GM18909 (cell line): Measurements from ENCODE around the gene SERTAD3.
A peak's percentile ranks its signal among the peaks of the same experiment; 100 is the strongest.
"Not testable (repeated sequence)": the region's sequence is repeated elsewhere in the genome, so short reads cannot be mapped to it uniquely, and the experiment has no call there.

Source experiments
- ATAC-seq: cut with Tn5 transposase; IDR thresholded peaks from one replicate; pipeline ENCODE4 v1.9.1; 2021; ENCODE audit warnings: mild to moderate bottlenecking; ENCODE audit not compliant: unreplicated experiment, poor library complexity

Gene SERTAD3

DNA sequence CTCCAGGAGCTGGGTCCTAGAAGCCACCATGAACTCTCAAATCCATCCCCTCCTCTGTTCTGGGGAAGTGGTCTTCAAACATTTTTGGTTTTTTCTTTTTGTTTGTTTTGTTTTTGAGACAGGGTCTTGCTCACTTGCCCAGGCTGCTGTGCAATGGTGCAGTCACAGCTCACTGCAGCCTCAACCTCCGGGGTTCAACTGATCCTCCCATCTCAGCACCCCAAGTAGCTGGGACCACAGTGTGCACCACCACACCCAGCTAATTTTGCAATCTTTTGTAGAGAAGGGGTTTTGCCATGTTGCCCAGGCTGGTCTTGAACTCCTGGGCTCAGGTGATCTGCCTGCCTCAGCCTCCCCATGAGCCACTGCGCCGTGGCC is 14.5 kb upstream of the SERTAD3 start:
- no peak for ATAC-seq

DNA sequence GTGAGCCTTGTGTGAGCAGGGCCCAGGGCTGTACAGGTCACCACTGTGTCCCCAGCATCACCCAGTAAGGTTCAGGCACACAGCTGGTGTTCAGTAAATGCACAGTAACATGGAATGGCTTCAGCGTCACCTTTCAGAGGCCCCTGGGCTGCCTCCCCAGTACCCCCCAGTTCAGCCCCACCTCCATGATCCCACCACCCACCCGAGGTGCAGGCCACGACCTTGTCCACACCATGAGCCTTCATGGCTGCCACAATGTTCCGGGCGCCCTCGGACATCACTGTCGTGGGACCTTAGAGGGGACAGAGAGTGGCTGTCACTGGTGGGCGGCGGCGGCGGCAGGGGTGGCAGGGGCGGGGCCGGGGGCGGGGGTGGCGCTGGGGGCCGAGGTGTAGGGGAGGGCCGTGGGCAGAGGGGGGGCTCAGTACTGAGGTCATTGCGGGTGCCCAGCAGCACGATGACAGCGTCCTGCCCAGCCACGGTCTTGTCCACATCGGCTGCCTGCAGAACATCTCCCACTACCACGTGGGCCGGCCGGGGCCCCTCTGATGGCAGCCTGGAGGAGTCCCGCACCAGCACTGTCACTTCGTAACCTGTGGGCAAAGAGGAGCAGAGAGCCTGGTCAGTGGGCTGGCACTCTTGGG is 13.9 kb upstream of the SERTAD3 start:
- ATAC-seq: no peak

DNA sequence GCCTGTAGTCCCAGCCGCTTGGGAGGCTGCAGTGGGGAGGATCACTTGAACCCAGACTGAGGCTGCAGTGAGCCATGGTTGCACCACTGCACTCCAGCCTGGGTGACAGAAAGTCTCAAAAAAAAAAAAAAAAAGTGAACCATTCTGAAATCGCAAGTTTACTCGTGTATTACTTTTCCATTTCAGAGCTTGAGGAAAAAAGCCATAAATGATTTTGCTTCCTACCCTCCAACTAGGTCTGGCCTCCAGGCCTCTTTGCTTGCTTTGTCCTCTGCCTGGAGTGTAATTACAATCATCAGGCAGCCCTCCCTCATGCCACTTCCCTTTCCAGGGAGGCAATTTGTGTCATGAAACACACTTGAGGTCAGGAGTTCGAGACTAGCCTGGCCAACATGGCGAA is 12.9 kb upstream of the SERTAD3 start:
- no peak for ATAC-seq

DNA sequence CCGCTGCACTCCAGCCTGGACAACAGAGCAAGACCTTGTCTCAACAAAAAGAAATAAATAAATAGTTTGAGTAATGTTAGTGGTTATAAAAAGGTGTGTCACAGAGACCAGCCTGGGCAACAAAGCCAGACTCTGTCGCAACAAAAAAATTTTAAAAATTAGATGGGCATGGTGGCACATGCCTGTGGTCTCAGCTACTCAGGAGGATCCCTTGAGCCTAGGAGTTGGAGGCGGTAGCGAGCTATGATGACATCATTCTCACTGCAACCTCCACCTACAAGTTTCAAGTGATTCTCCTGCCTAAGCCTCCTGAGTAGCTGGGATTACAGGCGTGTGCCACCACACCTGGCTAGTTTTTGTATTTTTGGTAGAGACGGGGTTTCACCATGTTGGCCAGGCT is 9.8 kb upstream of the SERTAD3 start:
- ATAC-seq: not testable (repeated sequence)

DNA sequence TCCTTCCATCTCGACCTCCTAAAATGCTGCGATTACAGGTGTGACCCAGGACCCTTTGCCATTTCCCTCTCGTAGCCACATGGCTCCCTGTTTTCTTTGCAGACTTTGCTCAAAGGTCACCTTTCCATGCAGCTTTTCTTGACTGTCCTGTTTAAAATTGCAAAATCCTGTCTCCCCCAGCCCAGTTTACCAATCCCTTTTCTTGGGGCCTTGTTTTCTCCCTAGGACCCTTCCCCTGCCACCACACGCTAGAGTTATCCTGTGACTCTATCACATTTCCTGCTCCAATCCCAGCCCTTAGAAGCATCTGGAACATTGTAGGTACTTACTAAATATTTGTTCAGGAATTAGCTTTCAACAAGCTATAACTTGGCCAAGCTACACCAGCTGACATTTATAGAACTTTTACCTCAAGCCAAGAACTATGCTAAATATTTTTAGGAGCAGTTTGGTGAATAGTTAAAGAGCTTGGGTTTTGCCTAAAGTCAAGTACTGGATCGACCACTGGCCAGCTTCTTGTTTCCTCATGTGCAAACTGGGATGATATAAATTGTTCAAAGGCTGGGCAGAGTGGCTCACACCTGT is 9.1 kb upstream of the SERTAD3 start:
- ATAC-seq: no peak

DNA sequence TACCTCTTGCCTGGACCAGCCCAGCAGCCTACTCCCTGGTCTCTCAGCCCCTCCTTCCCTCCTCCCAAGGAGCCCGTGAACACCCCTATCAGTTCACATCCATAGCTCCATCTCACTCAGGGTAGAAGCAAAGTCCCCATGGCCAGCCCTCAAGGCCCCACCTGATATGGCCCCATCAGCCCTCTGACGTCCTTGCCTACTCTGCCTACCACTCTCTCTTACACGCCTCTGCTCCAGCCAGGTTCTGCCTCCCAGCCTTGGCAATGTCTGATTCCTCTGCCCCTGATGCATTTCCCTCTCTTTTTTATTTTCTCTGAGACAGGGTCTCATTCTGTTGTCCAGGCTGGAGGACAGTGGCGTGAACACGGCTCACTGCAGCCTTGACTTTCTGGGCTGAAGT is 7.9 kb upstream of the SERTAD3 start:
- no peak for ATAC-seq

DNA sequence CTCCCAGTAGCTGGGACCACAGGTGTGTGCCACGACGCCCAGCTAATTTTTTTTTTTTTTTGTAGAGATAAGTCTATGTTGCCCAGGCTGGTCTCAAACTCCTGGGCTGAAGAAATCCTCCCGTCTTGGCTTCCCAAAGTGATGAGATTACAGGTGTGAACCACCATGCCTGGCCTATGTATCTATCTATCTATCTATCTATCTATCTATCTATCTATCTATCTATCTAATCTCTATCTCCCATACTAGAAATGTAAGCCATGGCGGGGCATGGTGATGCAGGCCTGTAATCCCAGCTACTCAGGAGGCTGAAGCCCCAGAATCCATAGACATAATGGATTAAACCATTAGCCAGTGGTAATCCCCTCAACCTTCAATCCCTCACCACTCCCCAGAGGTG is 6.5 kb upstream of the SERTAD3 start:
- ATAC-seq: no peak

DNA sequence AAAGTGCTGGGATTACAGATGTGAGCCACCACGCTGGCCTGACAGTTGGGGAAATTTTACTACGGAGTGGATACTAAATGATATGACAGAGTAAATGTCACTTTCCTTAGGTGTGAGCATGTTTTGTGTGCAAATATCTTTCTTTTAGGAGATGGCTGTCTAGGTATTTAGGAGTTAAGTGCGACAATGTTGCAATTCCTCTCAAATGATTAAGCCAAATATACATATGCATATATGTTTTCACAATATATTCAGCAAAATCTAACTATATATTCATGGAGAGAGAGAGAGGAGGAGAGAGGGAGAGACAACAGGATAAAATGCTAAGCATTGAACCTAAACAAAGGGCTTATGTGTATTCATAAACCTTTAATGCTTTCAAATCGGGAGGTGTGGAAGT is 5.4 kb upstream of the SERTAD3 start:
- ATAC-seq: no peak

DNA sequence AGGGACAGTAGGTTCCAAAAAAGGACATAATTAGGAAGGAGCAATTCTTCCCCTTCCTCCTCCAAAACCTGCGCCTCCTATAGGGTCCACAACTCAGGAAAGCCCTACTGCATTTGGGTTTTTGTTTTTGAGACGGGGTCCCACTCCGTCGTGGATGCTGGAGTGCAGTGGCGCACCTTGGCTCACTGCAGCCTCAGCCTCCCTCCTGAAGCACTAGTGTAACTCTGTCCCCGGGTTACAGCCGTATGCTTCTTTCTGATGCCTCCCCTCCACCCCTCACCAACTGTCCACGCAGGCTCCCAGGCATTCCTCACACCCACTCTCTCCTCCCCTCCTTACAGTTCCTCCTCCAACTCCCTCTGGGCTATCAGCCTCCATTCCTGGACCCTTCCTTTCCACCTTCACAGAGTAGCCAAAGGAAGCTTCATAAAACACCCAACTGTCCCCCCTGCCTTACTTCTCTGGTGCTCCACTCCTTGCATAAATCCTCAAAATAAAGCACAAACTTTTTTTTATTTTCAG is 2.2 kb upstream of the SERTAD3 start:
- ATAC-seq: no peak

DNA sequence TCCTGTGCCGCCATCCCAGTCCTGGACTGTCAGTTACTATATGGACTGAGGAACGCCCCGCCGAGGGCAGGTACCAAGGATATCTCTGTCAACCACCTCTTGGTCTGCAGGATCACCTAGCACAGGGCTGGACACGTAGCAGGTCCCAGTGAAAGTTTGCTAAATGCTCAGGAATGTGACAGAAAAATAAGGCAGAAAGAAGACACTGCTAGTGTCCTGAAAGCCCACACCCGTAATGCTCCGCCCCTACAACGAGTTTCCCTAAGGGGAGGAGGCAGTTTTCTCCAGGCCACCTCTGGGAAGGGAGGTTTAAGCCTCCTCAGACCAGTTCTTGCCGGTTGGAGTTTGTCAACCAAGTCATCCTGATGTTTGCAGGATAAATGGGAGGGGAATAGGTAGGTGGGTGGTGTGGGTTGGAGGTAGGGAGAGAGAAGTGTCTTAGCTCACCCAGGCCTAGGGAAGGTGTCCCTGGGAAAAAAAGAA is 1.7 kb upstream of the SERTAD3 start:
- no peak for ATAC-seq

DNA sequence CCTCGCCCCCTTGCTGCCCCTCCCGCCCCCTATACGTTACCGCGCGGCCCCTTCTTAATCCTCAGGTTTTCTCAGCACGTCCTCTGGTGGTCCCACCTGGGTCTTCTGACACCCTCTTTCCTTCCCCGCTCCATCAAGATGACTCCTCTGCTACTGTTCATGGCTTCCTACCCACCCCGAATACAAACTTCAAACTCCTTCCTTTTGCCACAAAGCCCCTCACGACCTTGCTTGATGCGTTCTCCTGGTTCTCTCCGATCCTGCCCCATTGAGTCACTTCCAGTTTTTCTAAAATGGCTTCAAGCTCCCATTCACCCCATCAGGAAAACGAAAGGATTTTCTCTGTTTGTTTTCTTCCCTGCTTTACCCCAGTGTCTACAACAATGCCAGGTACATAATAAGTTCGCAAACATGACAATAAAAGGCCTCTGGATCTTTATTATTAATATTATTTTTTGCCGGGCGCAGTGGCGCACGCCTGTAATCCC is 734 bp upstream of the SERTAD3 start:
- no peak for ATAC-seq

DNA sequence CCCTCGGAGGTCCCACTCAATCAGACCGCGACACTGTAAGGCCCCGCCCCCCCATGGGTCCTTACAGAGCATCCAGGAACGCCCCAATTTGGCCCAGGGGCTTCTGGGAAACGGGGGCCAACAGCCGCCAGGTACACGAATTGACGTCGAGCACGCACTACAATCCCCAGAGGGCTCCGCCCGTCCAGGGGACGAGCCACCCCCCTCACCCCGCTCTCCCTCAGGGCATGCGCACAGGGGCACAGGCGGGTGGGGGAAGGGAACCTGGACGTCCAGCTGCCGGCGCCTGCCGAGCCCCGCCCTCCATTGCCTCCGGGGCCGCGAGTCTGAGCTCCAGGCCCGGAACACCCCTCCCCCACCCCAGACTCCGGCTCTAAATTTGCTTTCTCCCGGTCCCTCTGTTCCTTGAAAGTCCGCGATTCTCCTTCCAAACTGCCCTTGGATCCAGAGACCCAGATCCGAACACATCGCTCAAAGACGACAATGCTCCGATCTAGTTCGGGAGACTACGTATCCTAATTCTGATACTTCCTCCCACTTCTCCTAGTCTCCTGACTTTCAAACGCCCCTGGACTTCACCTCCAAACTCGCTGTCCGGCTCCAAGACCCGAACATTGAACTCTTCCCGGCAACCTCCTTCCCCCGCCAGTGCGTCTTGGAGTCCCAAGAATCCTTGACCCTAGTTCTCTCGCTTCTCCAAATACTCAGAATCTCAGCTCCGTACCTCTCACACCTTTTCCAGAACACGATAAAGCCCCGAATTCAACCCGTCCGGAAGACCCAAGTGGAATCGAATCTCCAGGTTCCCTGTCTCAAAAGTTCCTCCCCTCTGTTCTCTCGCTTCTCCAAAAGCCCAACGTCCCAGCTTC is 770 bp downstream of the SERTAD3 start:
- peak; percentile 78 for ATAC-seq

DNA sequence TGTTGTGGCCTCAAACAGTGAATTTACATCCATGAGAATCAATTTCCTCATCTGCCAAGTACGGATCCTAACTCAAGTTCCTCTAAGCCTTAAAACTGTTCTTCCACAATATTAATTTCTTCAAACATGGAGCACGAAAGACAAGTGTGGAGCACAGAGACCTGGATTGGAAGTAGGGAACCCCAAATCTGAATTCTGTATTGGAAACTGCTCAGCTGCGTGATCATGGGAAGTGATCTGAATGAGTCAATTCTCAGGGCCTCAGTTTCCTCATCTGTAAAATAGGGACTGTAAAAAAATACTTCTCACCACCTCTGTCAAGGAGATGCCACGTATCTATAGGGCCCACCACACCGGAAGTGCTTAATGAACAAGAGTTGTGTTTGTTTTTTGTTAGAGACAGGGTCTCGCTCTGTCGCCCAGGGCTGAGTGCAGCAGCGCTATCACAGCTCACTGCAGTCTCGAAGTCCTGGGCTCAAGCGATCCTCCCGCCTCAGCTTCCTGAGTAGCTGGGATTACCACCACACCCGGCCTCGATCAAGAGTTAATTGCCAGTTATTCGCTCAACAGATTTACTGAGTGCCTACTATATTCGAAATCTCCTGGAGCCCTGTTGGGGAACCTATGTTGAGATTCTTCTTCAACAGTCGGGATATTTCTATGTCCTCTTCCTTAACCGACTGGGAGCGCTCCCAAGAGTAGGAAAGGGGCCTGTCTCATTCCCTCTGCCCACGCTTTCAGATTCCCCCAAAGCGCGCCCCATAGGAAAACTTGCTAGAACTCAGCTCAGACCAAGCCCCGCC is 1.6 kb downstream of the SERTAD3 start:
- ATAC-seq: no peak

DNA sequence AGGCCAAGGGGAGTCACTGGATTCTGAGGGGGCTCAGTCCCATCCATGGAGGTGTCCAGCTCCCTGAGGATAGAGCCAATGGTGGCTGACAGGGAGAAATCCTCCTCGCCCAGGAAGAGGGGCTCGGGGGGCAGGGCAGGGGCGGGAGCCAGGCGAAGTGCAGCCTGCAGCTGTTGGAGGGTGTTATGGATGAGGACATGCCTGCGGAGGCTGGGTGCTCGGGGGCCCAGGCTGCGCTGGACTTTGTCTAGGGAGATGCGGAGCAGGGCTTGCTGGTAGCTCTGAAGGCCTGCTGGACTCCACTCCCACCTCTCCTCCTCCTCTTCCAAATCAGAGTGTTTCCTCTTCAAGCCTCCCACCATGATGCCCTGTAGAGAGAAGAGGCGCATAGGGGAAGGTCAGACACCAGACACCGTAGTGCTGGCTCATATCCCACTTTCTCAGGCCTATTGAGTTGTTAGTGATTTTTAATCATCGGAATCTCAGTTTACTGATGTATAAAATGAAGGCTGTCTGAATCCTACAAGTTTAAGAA is 2.3 kb downstream of the SERTAD3 start:
- ATAC-seq: no peak

DNA sequence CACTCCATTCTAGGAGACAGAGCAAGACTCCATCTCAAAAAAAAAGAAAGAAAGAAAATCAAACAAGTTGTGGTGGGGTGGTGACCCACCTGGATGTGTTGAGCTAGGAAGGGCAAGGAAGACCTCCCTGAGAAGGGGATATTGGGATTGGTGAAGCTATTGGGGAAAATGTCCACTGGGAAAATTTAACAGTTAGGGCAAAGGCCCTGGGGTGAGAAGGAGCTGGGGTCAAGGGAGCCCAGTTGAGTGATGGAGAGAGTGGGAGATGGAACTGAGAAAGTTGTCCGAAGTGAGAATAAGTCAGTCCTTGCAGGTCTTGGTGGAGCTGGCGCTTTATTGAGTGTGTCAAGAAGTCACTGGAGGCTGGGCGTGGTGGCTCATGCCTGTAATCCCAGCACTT is 5.9 kb downstream of the SERTAD3 start:
- no peak for ATAC-seq

DNA sequence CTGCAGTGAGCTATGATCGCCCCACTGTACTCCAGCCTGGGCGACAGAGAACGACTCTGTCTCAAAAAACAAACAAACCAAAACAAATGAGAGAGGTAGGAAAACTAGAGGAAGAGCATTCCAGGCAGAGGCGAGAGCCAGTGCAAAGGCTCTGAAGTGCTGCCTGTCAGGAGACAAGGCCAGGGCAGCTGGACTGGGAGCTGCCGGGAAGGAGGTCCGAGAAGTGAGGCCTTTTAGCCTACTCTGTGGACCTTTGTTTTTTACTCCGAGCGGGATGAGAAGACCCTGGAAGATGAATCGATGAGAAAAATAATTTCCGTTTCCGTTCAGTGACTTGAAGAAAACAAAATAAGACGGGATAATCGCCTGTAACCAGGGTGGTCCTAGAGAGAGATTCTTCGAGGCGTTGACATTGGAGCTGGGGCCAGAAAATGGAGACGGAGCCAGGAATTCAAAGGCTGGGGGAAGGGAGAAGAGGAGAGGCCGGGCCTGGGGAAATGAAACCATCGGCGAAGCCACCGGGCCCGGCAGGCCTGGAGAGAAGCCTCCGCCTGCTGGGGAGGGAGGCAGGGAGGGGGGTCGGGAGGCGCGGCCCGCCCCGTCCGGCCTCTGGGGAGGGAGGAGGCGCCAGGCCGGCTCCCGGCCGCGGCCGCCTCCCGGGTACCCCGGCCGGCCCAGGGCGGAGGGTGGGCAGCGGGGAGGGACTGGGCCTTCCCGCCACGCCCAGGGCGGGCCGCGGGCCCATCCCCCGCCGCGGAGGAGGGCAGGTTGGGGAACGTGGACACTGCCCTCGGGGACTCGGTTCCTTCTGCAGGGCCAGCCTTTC is 10.5 kb downstream of the SERTAD3 start:
- ATAC-seq: peak; percentile 62

DNA sequence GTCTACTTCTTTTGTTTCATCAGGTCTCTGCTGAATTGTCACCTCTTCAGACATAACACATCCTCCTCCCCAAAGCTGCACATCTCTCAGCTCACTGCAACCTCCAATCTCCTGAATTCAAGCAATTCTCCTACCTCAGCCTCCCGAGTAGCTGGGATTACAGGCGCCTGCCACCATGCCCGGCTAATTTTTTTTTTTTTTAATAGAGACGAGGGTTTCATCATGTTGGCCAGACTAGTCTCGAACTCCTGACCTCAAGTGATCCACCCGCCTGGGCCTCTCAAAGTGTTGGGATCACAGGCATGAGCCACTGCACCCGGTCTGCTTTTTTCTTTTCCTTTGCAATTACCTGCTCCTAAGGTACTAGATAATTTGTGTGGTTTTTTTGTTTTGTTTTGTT is 11.4 kb downstream of the SERTAD3 start:
- ATAC-seq: not testable (repeated sequence)

DNA sequence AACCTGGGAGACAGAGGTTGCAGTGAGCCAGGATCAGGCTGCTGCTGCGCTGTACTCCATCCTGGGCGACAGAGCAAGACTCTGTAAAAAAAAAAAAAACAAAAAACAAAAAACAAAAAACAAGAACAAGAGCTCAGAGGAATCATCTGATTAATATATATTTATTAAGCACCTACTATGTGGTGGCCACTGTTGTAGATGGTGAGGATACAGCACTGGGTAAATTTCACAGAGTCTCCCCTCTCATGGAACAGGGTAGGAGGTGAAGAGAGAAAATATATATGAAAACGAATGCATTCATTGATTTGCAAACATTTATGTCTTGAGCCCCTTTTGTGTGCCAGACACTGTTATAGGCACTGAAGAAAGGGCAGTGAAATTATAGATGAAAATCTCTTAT is 12.4 kb downstream of the SERTAD3 start:
- no peak for ATAC-seq

DNA sequence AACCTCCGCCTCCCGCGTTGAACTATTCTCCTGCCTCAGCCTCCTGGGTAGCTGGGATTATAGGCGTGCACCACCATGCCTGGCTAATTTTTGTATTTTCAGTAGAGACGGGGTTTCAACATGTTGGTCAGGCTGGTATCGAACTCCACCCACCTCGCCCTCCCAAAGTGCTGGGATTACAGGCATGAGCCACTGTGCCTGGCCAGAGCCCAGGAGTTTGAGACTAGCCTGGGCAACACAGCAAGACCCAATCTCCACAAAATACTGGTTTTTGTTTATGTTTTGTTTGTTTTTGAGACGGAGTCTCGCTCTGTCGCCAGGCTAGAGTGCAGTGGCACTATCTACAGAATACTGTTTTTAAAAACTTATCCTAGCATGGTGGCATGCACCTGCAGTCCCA is 13.9 kb downstream of the SERTAD3 start:
- ATAC-seq: not testable (repeated sequence)
